Measurements from ENCODE around the gene FAIM. TPM values are rescaled to one million over a fixed set of nuclear protein-coding genes. Genes with fewer than 3 reads are reported as not detected.

FAIM gene
- polyA plus RNA-seq, 3 donors = 0.96 to 3.7 (median 3.6) TPM

GRCh38 chr3:138668107-138668506 is 59.5 kb downstream of the FAIM start:
- no peaks in the 10 kb centered on the region for H3K9me3 ChIP-seq (replicated peaks in 1 of 2; ENCODE audit: control insufficient read depth in 1 of 2, insufficient read depth in 1 of 2, low read length in 2 of 2)
- Mint-ChIP-seq H3K9me3 (peaks cover 0 to 4% (median 0%) of the 10 kb centered on the region in 7 donors), H3K27me3 (ENCODE audit: low read depth in 3 of 3) (no peaks in the 10 kb centered on the region), H3K4me1 (no peaks in the 10 kb centered on the region), H3K36me3 (peaks cover 77 to 89% of the 10 kb centered on the region in 2 donors), H3K27ac (no peak overlapping the region), H3K4me3 (no peak overlapping the region)
- intact Hi-C loops (cut with micrococcal nuclease) = no loop called here
- no CpG with 5 or more reads among the region's 1 CpG for WGBS (ENCODE audit: insufficient coverage)
- no peaks in the 10 kb centered on the region for H3K4me1 ChIP-seq (ENCODE audit: control insufficient read depth in 1 of 2, insufficient read depth in 2 of 2, low read length in 2 of 2)
- DNase-seq = no peak
- H3K27ac ChIP-seq (ENCODE audit: low read depth in 1 of 2, low read length in 2 of 2) = no peak overlapping the region
- no peaks in the 10 kb centered on the region for H3K27me3 ChIP-seq (ENCODE audit: control insufficient read depth in 2 of 2, insufficient read depth in 2 of 2, low read length in 2 of 2)
- no peak overlapping the region for H3K4me3 ChIP-seq (replicated peaks in 1 of 3; ENCODE audit: low read depth in 2 of 3, low read length in 3 of 3)
- H3K4me2 ChIP-seq (replicated peaks; ENCODE audit: extremely low read depth, low read length, poor library complexity, severe bottlenecking) = no peak overlapping the region
- H4K20me1 ChIP-seq (ENCODE audit: insufficient read depth, low read length) = no peaks in the 10 kb centered on the region
- no peaks in the 10 kb centered on the region for H3K79me2 ChIP-seq (ENCODE audit: insufficient read depth, low read length)
- no peak overlapping the region for H3K9ac ChIP-seq (ENCODE audit: insufficient read depth, low read length, poor library complexity, severe bottlenecking)
- peaks cover 41 to 90% of the 10 kb centered on the region in 2 donors for H3K36me3 ChIP-seq (replicated peaks in 1 of 2; ENCODE audit: control insufficient read depth in 1 of 2, insufficient read depth in 2 of 2, low read length in 2 of 2)
- no peak overlapping the region for H2AFZ ChIP-seq (ENCODE audit: insufficient read depth, low read depth, low read length, poor library complexity, severe bottlenecking)
- no peak for TF ChIP-seq CTCF (IDR thresholded peaks at IDR 0.05)

DNA sequence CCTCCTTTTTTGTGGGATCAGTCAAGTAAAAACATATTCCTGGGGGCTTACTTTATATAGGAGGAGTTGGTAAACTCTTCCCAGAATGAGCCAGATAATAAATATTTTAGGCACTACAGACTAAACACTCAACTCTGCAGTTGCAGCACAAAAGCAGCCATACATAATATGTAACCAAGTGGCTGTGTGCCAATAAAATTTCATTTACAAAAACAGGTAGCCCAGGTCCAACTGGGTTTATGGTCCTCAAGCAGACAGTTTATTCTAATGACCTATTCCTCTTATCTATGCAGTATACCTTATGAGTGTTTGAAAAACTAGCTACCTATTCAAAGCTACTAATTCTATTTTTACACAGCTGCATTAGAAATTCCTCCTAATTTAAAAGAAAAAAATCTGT is 61.8 kb downstream of the FAIM start:
- no peak overlapping the region for H3K4me3 ChIP-seq (replicated peaks in 1 of 3; ENCODE audit: low read depth in 2 of 3, low read length in 3 of 3)
- no peaks in the 10 kb centered on the region for H3K4me1 ChIP-seq (ENCODE audit: control insufficient read depth in 1 of 2, insufficient read depth in 2 of 2, low read length in 2 of 2)
- no peak overlapping the region for H3K9ac ChIP-seq (ENCODE audit: insufficient read depth, low read length, poor library complexity, severe bottlenecking)
- intact Hi-C loops (cut with micrococcal nuclease) = no loop called here
- Mint-ChIP-seq H3K9me3 (peaks cover 2 to 8% (median 4%) of the 10 kb centered on the region in 7 donors), H3K27me3 (ENCODE audit: low read depth in 3 of 3) (no peaks in the 10 kb centered on the region), H3K4me3 (no peak overlapping the region), H3K27ac (no peak overlapping the region), H3K36me3 (peaks cover 79 to 89% of the 10 kb centered on the region in 2 donors), H3K4me1 (no peaks in the 10 kb centered on the region)
- no peak overlapping the region for H3K4me2 ChIP-seq (replicated peaks; ENCODE audit: extremely low read depth, low read length, poor library complexity, severe bottlenecking)
- no peak for TF ChIP-seq CTCF (IDR thresholded peaks at IDR 0.05)
- H2AFZ ChIP-seq (ENCODE audit: insufficient read depth, low read depth, low read length, poor library complexity, severe bottlenecking) = no peak overlapping the region
- no peak for DNase-seq
- no peaks in the 10 kb centered on the region for H3K27me3 ChIP-seq (ENCODE audit: control insufficient read depth in 2 of 2, insufficient read depth in 2 of 2, low read length in 2 of 2)
- H3K9me3 ChIP-seq (replicated peaks in 1 of 2; ENCODE audit: control insufficient read depth in 1 of 2, insufficient read depth in 1 of 2, low read length in 2 of 2) = peaks cover 4% of the 10 kb centered on the region in 2 donors
- H4K20me1 ChIP-seq (ENCODE audit: insufficient read depth, low read length) = no peaks in the 10 kb centered on the region
- H3K36me3 ChIP-seq (replicated peaks in 1 of 2; ENCODE audit: control insufficient read depth in 1 of 2, insufficient read depth in 2 of 2, low read length in 2 of 2) = peaks cover 41 to 90% of the 10 kb centered on the region in 2 donors
- H3K27ac ChIP-seq (ENCODE audit: low read depth in 1 of 2, low read length in 2 of 2) = no peak overlapping the region
- no peaks in the 10 kb centered on the region for H3K79me2 ChIP-seq (ENCODE audit: insufficient read depth, low read length)
